Keratinocyte (primary cell): ENCODE results near the gene IL32. TPM values are rescaled to one million over a fixed set of nuclear protein-coding genes. Genes with fewer than 3 reads are reported as not detected.

Experiments
- DNase-seq: peaks from one replicate; pipeline ENCODE4 v3.0.0-alpha.2; 2011; ENCODE audit warnings: low read depth, missing footprints, low spot score
- FAIRE-seq: peaks from 2 replicates; lab custom pipeline; 2011; peaks lifted over from hg19 to GRCh38; lab: Jason Lieb, UNC
- H2AFZ ChIP-seq: 2 replicates; pipeline ENCODE4 v1.6.0; 2012; ENCODE audit warnings: low read length, control low read depth, inconsistent platforms; ENCODE audit not compliant: control insufficient read depth
- H3K27ac ChIP-seq: 2 replicates; pipeline ENCODE4 v1.5.1; 2011; ENCODE audit warnings: low read length; ENCODE audit not compliant: control insufficient read depth, insufficient read depth
- H3K27me3 ChIP-seq: 3 replicates; pipeline ENCODE4 v1.6.0; 2011; ENCODE audit warnings: low read length; ENCODE audit not compliant: control insufficient read depth, insufficient read depth; ENCODE audit errors: extremely low read depth
- H3K36me3 ChIP-seq, 2 experiments: 2 replicates in 1 of 2; 3 replicates in 1 of 2; pipeline ENCODE4 v1.5.1; 2011; ENCODE audit warnings: low read length in 2 of 2, mild to moderate bottlenecking in 1 of 2; ENCODE audit not compliant: control insufficient read depth in 2 of 2, insufficient read depth in 2 of 2; ENCODE audit errors: extremely low read depth in 1 of 2
- H3K4me1 ChIP-seq: 3 replicates; pipeline ENCODE4 v1.5.1; 2011; ENCODE audit warnings: low read length; ENCODE audit not compliant: control insufficient read depth, insufficient read depth; ENCODE audit errors: extremely low read depth
- H3K4me2 ChIP-seq: 3 replicates; pipeline ENCODE4 v1.6.0; 2011; ENCODE audit warnings: low read depth, low read length; ENCODE audit not compliant: control insufficient read depth, insufficient read depth; ENCODE audit errors: extremely low read depth
- H3K4me3 ChIP-seq, 3 experiments: fragments of 200-600 bp in 1 of 3; sonication (generic) in 1 of 3; 2 replicates in 2 of 3; 3 replicates in 1 of 3; pipeline ENCODE4 v1.5.1; 2011 to 2016; ENCODE audit warnings: low read length in 3 of 3, mild to moderate bottlenecking in 3 of 3, control low read depth in 2 of 3, inconsistent platforms in 1 of 3, low read depth in 1 of 3, mixed read lengths in 1 of 3, mixed run types in 1 of 3, moderate library complexity in 1 of 3; ENCODE audit not compliant: control insufficient read depth in 2 of 3, insufficient read depth in 2 of 3; ENCODE audit errors: extremely low read depth in 1 of 3
- H3K79me2 ChIP-seq: 2 replicates; pipeline ENCODE4 v1.6.0; 2012; ENCODE audit warnings: low read length; ENCODE audit not compliant: control insufficient read depth, insufficient read depth
- H3K9ac ChIP-seq: 3 replicates; pipeline ENCODE4 v1.6.0; 2011; ENCODE audit warnings: low read length; ENCODE audit not compliant: control insufficient read depth, insufficient read depth; ENCODE audit errors: extremely low read depth
- H3K9me1 ChIP-seq: 3 replicates; pipeline ENCODE4 v1.6.0; 2011; ENCODE audit warnings: low read length; ENCODE audit not compliant: control insufficient read depth, insufficient read depth; ENCODE audit errors: extremely low read depth
- H3K9me3 ChIP-seq: 2 replicates; pipeline ENCODE4 v1.5.1; 2012; ENCODE audit warnings: low read depth, low read length; ENCODE audit not compliant: control insufficient read depth
- H4K20me1 ChIP-seq: 3 replicates; pipeline ENCODE4 v1.6.0; 2011; ENCODE audit warnings: low read length; ENCODE audit not compliant: control insufficient read depth, insufficient read depth; ENCODE audit errors: extremely low read depth
- CTCF ChIP-seq, 3 experiments: IDR thresholded peaks in 1 of 3; conservative IDR thresholded peaks in 1 of 3; optimal IDR thresholded peaks in 1 of 3; 2 replicates in 2 of 3; 3 replicates in 1 of 3; pipeline versions ENCODE3 to v1.5.1; 2011; ENCODE audit warnings: low read length in 3 of 3, mild to moderate bottlenecking in 3 of 3, moderate library complexity in 2 of 3, control low read depth in 1 of 3, inconsistent platforms in 1 of 3; ENCODE audit not compliant: insufficient read depth in 2 of 3; ENCODE audit errors: extremely low read depth in 1 of 3
- EZH2 ChIP-seq: IDR thresholded peaks from one replicate; pipeline ENCODE4 v1.6.1; 2012; ENCODE audit warnings: inconsistent platforms, mild to moderate bottlenecking, low read length, moderate library complexity
- dilution Hi-C: fragments of 300-500 bp; cut with MboI; formaldehyde crosslinking; loops from one replicate; pipeline ENCODE4 v1.7.0; 2020; ENCODE audit warnings: low sequenced_read_pairs; ENCODE audit not compliant: extremely low pct_ligation_motif_present
- polyA plus RNA-seq, 5 experiments: library from polyadenylated mRNA; depleted of rRNA in 3 of 5; stranded (reverse) in 3 of 5; stranded (forward) in 1 of 5; unstranded in 1 of 5; fragments of >200 nt; gene quantifications; 1 replicate in 1 of 5; 2 replicates in 3 of 5; 3 replicates in 1 of 5; pipeline versions ENCODE4 v1.2.1 to v1.2.3, GENCODE V29; 2011 to 2012; ENCODE audit warnings: missing spikeins in 2 of 5, low read depth in 1 of 5, low replicate concordance in 1 of 5

Gene IL32
- polyA plus RNA-seq, 1 donor (not counting 4 experiments of a cell fraction or from before 2014, with no cell fraction given) = 0.28 TPM

GRCh38 chr16:3112058-3112880, 46.8 kb downstream of the IL32 start, which contains the start of gene ZNF205:
TSS of gene ZNF205 (plus strand) at chr16:3112586. CDS start at chr16:3113431, 845 bp downstream.
- H3K4me2 ChIP-seq = peak within 1 kb of the TSS; percentile 70
- H3K79me2 ChIP-seq = peaks cover 21% of the 10 kb centered on the region
- no peak within 1 kb of the TSS for H3K27ac ChIP-seq
- H4K20me1 ChIP-seq = no peaks in the 10 kb centered on the region
- DNase-seq = no peak
- H3K27me3 ChIP-seq = no peaks in the 10 kb centered on the region
- H2AFZ ChIP-seq = peak within 1 kb of the TSS; percentile 69
- no peaks in the 10 kb centered on the region for H3K9me3 ChIP-seq
- H3K36me3 ChIP-seq = peaks cover 0 to 9% of the 10 kb centered on the region in 2 experiments
- H3K4me3 ChIP-seq = peak within 1 kb of the TSS; percentile 69 to 88 (median 82)
- no peaks in the 10 kb centered on the region for H3K9me1 ChIP-seq
- no peak for FAIRE-seq
- TF ChIP-seq EZH2 (no peak), CTCF (optimal IDR thresholded peaks at IDR 0.05 in 1 of 3, IDR thresholded peaks at IDR 0.05 in 1 of 3, conservative IDR thresholded peaks at IDR 0.05 in 1 of 3; ENCODE audit: extremely low read depth in 1 of 3, insufficient read depth in 2 of 3, low read length in 3 of 3) (no peak)
- H3K9ac ChIP-seq = peak within 1 kb of the TSS; percentile 76
- H3K4me1 ChIP-seq = peaks cover 10% of the 10 kb centered on the region
- dilution Hi-C loops = no loop called here

GRCh38 chr16:3112881-3113574, 47.6 kb downstream of the IL32 start:
- Histone ChIP-seq H3K4me1 (peaks cover 11% of the 10 kb centered on the region), H3K9me1 (no peaks in the 10 kb centered on the region), H3K4me3 (peak overlapping the region; percentile 69 to 88 (median 82)), H3K9me3 (no peaks in the 10 kb centered on the region), H3K79me2 (peaks cover 21% of the 10 kb centered on the region), H3K9ac (peak overlapping the region; percentile 76), H3K36me3 (peaks cover 0 to 9% of the 10 kb centered on the region in 2 experiments), H4K20me1 (no peaks in the 10 kb centered on the region), H3K27ac (no peak overlapping the region), H2AFZ (peak overlapping the region; percentile 27), H3K27me3 (no peaks in the 10 kb centered on the region), H3K4me2 (peak overlapping the region; percentile 70)
- FAIRE-seq = no peak
- DNase-seq = no peak
- dilution Hi-C loops = no loop called here
- no peak for TF ChIP-seq EZH2
- TF ChIP-seq CTCF (optimal IDR thresholded peaks at IDR 0.05 in 1 of 3, IDR thresholded peaks at IDR 0.05 in 1 of 3, conservative IDR thresholded peaks at IDR 0.05 in 1 of 3; ENCODE audit: extremely low read depth in 1 of 3, insufficient read depth in 2 of 3, low read length in 3 of 3) = no peak
